HEK293 (cell line): ENCODE results near the gene FOXRED1.
A peak's percentile ranks its signal among the peaks of the same experiment; 100 is the strongest.
"Not testable (repeated sequence)": the region's sequence is repeated elsewhere in the genome, so short reads cannot be mapped to it uniquely, and the experiment has no call there.

Experiments used
- CTCF ChIA-PET: fragments of 350-600 bp; formaldehyde crosslinking; extraction: SDS; loops from one replicate; lab custom pipeline; 2021; ENCODE audit warnings: antibody characterized with exemption; lab: Yijun Ruan, JAX
- POLR2A ChIA-PET: fragments of 300-600 bp; formaldehyde crosslinking; extraction: SDS; loops from one replicate; lab custom pipeline; 2020; ENCODE audit warnings: antibody characterized with exemption, inconsistent platforms; lab: Yijun Ruan, JAX
- H3K27ac ChIP-seq: fragments of 200-500 bp; sonication (Bioruptor generic); 2 replicates; pipeline ENCODE4 v1.5.1; 2014; ENCODE audit warnings: low read depth, low read length, control low read depth, inconsistent platforms; ENCODE audit errors: extremely low read depth
- H3K36me3 ChIP-seq, 2 experiments: fragments of 200-500 bp in 1 of 2; sonication (Bioruptor generic) in 1 of 2; 1 replicate in 1 of 2; 2 replicates in 1 of 2; pipeline ENCODE4 v1.5.1; 2014 to 2017; ENCODE audit warnings: inconsistent platforms in 2 of 2, low read length in 2 of 2; ENCODE audit not compliant: control insufficient read depth in 2 of 2, insufficient read depth in 1 of 2
- H3K4me1 ChIP-seq: fragments of 200-500 bp; sonication (Bioruptor generic); 2 replicates; pipeline ENCODE4 v1.5.1; 2014; ENCODE audit warnings: mild to moderate bottlenecking, low read length, inconsistent platforms; ENCODE audit not compliant: control insufficient read depth, insufficient read depth
- H3K4me3 ChIP-seq: 2 replicates; pipeline ENCODE4 v1.5.1; 2011; ENCODE audit warnings: low read depth, mild to moderate bottlenecking, control low read depth, low read length, moderate library complexity
- H3K9me3 ChIP-seq: fragments of 200-500 bp; sonication (Bioruptor generic); 2 replicates; pipeline ENCODE4 v1.5.1; 2014; ENCODE audit warnings: low read depth, low read length, inconsistent platforms; ENCODE audit not compliant: control insufficient read depth, insufficient read depth
- CTCF ChIP-seq: fragments of 450-650 bp; formaldehyde crosslinking; IDR thresholded peaks from 2 replicates; pipeline ENCODE4 v1.5.1; 2016; ENCODE audit warnings: missing biosample characterization, missing genetic modification characterization
- HIC1 ChIP-seq: fragments of 450-650 bp; formaldehyde crosslinking; IDR thresholded peaks from 2 replicates; pipeline ENCODE4 v1.5.1; 2016; ENCODE audit warnings: missing biosample characterization, missing genetic modification characterization
- KLF8 ChIP-seq: fragments of 450-650 bp; formaldehyde crosslinking; IDR thresholded peaks from 2 replicates; pipeline ENCODE4 v1.5.1; 2016; ENCODE audit warnings: missing biosample characterization, missing genetic modification characterization
- MYNN ChIP-seq: fragments of 450-650 bp; formaldehyde crosslinking; IDR thresholded peaks from 2 replicates; pipeline ENCODE4 v1.5.1; 2016; ENCODE audit warnings: missing biosample characterization, missing genetic modification characterization, borderline replicate concordance
- ZNF132 ChIP-seq: fragments of 450-650 bp; formaldehyde crosslinking; IDR thresholded peaks from 2 replicates; pipeline ENCODE4 v1.5.1; 2017; ENCODE audit warnings: missing biosample characterization, missing genetic modification characterization, borderline replicate concordance
- ZNF138 ChIP-seq: fragments of 450-650 bp; formaldehyde crosslinking; IDR thresholded peaks from 2 replicates; pipeline ENCODE4 v1.5.1; 2016; ENCODE audit warnings: missing biosample characterization, missing genetic modification characterization, borderline replicate concordance
- ZNF214 ChIP-seq: fragments of 450-650 bp; formaldehyde crosslinking; IDR thresholded peaks from 2 replicates; pipeline ENCODE4 v1.5.1; 2017; ENCODE audit warnings: missing biosample characterization, mild to moderate bottlenecking, missing genetic modification characterization, borderline replicate concordance
- ZNF24 ChIP-seq: fragments of 450-650 bp; formaldehyde crosslinking; IDR thresholded peaks from 2 replicates; pipeline ENCODE4 v1.5.1; 2016; ENCODE audit warnings: missing biosample characterization, missing genetic modification characterization
- ZNF391 ChIP-seq: fragments of 450-650 bp; formaldehyde crosslinking; IDR thresholded peaks from 2 replicates; pipeline ENCODE4 v1.5.1; 2016; ENCODE audit warnings: low read depth, missing biosample characterization, missing genetic modification characterization, borderline replicate concordance
- ZNF488 ChIP-seq: fragments of 450-650 bp; formaldehyde crosslinking; IDR thresholded peaks from 2 replicates; pipeline ENCODE4 v1.5.1; 2016; ENCODE audit warnings: missing biosample characterization, missing genetic modification characterization
- ZNF513 ChIP-seq: fragments of 450-650 bp; IDR thresholded peaks from 2 replicates; pipeline ENCODE4 v1.5.1; 2018; ENCODE audit warnings: missing biosample characterization, missing genetic modification characterization
- ZNF654 ChIP-seq: fragments of 450-650 bp; formaldehyde crosslinking; IDR thresholded peaks from 2 replicates; pipeline ENCODE4 v1.5.1; 2016; ENCODE audit warnings: low read depth, missing biosample characterization, missing genetic modification characterization
- ZNF658 ChIP-seq: fragments of 450-650 bp; formaldehyde crosslinking; IDR thresholded peaks from 2 replicates; pipeline ENCODE4; 2016; ENCODE audit warnings: missing biosample characterization, missing genetic modification characterization
- ZNF843 ChIP-seq: fragments of 450-650 bp; formaldehyde crosslinking; IDR thresholded peaks from 2 replicates; pipeline ENCODE4 v1.5.1; 2016; ENCODE audit warnings: missing biosample characterization, missing genetic modification characterization

Gene FOXRED1

GRCh38 chr11:126307706-126308105 lies 38.8 kb downstream of the FOXRED1 start:
- no peaks in the 10 kb centered on the region for H3K9me3 ChIP-seq
- H3K36me3 ChIP-seq = peaks cover 0 to 3% of the 10 kb centered on the region in 2 experiments; a peak in 1 of 3 replicates
- CTCF ChIA-PET = interaction anchor here (0.6 to 6.9 kb wide), 9 partner anchors 8 to 895 kb away, joined by 3 to 69 read pairs (median 4); no protein-coding TSS in a partner anchor
- no peak overlapping the region for H3K4me3 ChIP-seq
- H3K4me1 ChIP-seq = no peaks in the 10 kb centered on the region
- no peak overlapping the region for H3K27ac ChIP-seq
- TF ChIP-seq ZNF654 (tag by site-specific recombination) (peak; percentile 53), ZNF138 (no peak)
- POLR2A ChIA-PET = no interaction called here

GRCh38 chr11:126308271-126308671 lies 39.3 kb downstream of the FOXRED1 start:
- Histone ChIP-seq H3K27ac (no peak overlapping the region), H3K4me3 (no peak overlapping the region), H3K36me3 (no peaks in the 10 kb centered on the region), H3K9me3 (no peaks in the 10 kb centered on the region), H3K4me1 (no peaks in the 10 kb centered on the region)
- POLR2A ChIA-PET = no interaction called here
- TF ChIP-seq ZNF24 (tag by site-specific recombination) (no peak), ZNF132 (tag by site-specific recombination) (no peak)
- CTCF ChIA-PET = interaction anchor here (0.6 to 6.9 kb wide), 6 partner anchors 9 to 444 kb away, joined by 3 to 69 read pairs (median 4); no protein-coding TSS in a partner anchor

GRCh38 chr11:126308771-126309170 lies 39.8 kb downstream of the FOXRED1 start:
- ChIA-PET POLR2A (interaction anchor here (0.7 kb wide), 1 partner anchor 60 kb away, joined by 9 read pairs; no protein-coding TSS in a partner anchor), CTCF (interaction anchor here (0.7 to 6.9 kb wide), 2 partner anchors 170 to 404 kb away, joined by 3 to 69 read pairs; no protein-coding TSS in a partner anchor)
- not testable (repeated sequence) for H3K4me1 ChIP-seq, H3K4me3 ChIP-seq, H3K36me3 ChIP-seq, H3K27ac ChIP-seq, H3K9me3 ChIP-seq

GRCh38 chr11:126310200-126310991 lies 41.4 kb downstream of the FOXRED1 start:
- Histone ChIP-seq H3K4me3 (no peak overlapping the region), H3K4me1 (no peaks in the 10 kb centered on the region), H3K9me3 (no peaks in the 10 kb centered on the region), H3K36me3 (peaks cover 0 to 3% of the 10 kb centered on the region in 2 experiments; a peak in 1 of 3 replicates), H3K27ac (no peak overlapping the region)
- TF ChIP-seq ZNF654 (tag by site-specific recombination) = peak; percentile 83
- TF ChIP-seq ZNF488 = no peak
- peak; percentile 49; the same call in 1 of the 2 replicates for TF ChIP-seq CTCF (tag by site-specific recombination)
- TF ChIP-seq ZNF513 (tag by site-specific recombination) = no peak
- ChIA-PET POLR2A (no interaction called here), CTCF (interaction anchor here (0.5 to 6.9 kb wide), 38 partner anchors 9 to 836 kb away, joined by 3 to 69 read pairs (median 4); no protein-coding TSS in a partner anchor)

GRCh38 chr11:126310992-126311310 lies 42.0 kb downstream of the FOXRED1 start:
- ChIA-PET CTCF (interaction anchor here (0.5 to 6.9 kb wide), 37 partner anchors 8 to 1837 kb away, joined by 3 to 69 read pairs (median 4); no protein-coding TSS in a partner anchor), POLR2A (no interaction called here)
- Histone ChIP-seq H3K9me3 (no peaks in the 10 kb centered on the region), H3K4me1 (no peaks in the 10 kb centered on the region), H3K4me3 (no peak overlapping the region), H3K36me3 (peaks cover 0 to 3% of the 10 kb centered on the region in 2 experiments; a peak in 1 of 3 replicates), H3K27ac (no peak overlapping the region)
- no peak for TF ChIP-seq ZNF843 (tag by site-specific recombination)
- TF ChIP-seq KLF8 = no peak
- no peak for TF ChIP-seq HIC1 (tag by site-specific recombination)
- TF ChIP-seq ZNF214 = no peak
- TF ChIP-seq ZNF658 (tag by site-specific recombination) = no peak
- no peak for TF ChIP-seq MYNN (tag by site-specific recombination)
- TF ChIP-seq ZNF391 (tag by site-specific recombination) = no peak
